Measurements from ENCODE around the gene C16orf96. TPM values are rescaled to one million over a fixed set of nuclear protein-coding genes. Genes with fewer than 3 reads are reported as not detected.

The C16orf96 gene
- total and polyA plus RNA-seq, 2 experiments from 2014 or later: 0.37 to 2.2 TPM

DNA sequence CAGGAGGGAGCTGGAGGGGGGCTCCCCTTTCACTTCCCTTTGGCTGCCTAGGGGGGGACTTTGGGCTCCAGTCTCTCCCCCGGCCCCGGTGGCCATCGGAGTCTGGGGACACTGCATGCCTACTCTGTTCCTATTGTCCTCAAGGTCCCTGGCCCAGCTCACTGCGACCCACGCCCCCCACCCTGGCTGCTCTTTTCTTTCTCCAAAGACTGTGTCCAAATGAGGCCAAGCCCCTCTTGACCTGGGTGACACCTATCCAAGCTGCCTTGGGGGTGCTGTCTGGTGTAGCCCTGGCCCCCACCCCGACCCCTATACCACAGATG, 45.7 kb downstream of the C16orf96 start:
- ATAC-seq: no peak

More for the DNA sequence above, 45.7 kb downstream of the C16orf96 start:
- H3K4me3 ChIP-seq: no peak overlapping the region
- H3K4me1 ChIP-seq (ENCODE audit: insufficient read depth): no peaks in the 10 kb centered on the region; the same call in 1 of the 2 replicates
- no peaks in the 10 kb centered on the region for H3K27me3 ChIP-seq (ENCODE audit: insufficient read depth)
- H3F3A ChIP-seq (replicated peaks; ENCODE audit: low read depth): peaks cover 5% of the 10 kb centered on the region; the same call in 1 of the 2 replicates
- H2AFZ ChIP-seq: no peak overlapping the region
- no peak overlapping the region for H3K27ac ChIP-seq (ENCODE audit: low read depth)
- Mint-ChIP-seq H3K4me3 (no peak overlapping the region), H3K36me3 (ENCODE audit: low read depth) (no peaks in the 10 kb centered on the region), H3K9me3 (no peaks in the 10 kb centered on the region), H3K27ac (no peak overlapping the region; the same call in 1 of the 2 replicates), H3K27me3 (ENCODE audit: insufficient read depth, low read depth, poor library complexity) (peaks cover 21% of the 10 kb centered on the region), H3K4me1 (peaks cover 13% of the 10 kb centered on the region)
- no peaks in the 10 kb centered on the region for H4K20me1 ChIP-seq (replicated peaks; ENCODE audit: insufficient read depth)
- no peak for TF ChIP-seq EZH2 (IDR thresholded peaks at IDR 0.05; ENCODE audit: low read depth, unreplicated experiment)
- TF ChIP-seq, protein P1, sequence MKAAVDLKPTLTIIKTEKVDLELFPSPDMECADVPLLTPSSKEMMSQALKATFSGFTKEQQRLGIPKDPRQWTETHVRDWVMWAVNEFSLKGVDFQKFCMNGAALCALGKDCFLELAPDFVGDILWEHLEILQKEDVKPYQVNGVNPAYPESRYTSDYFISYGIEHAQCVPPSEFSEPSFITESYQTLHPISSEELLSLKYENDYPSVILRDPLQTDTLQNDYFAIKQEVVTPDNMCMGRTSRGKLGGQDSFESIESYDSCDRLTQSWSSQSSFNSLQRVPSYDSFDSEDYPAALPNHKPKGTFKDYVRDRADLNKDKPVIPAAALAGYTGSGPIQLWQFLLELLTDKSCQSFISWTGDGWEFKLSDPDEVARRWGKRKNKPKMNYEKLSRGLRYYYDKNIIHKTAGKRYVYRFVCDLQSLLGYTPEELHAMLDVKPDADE (IDR thresholded peaks at IDR 0.05): no peak
- no peak for TF ChIP-seq NANOG (IDR thresholded peaks at IDR 0.05; ENCODE audit: borderline replicate concordance)
- TF ChIP-seq STAT1 (IDR thresholded peaks at IDR 0.05; ENCODE audit: unreplicated experiment): no peak
- TF ChIP-seq, protein P2, sequence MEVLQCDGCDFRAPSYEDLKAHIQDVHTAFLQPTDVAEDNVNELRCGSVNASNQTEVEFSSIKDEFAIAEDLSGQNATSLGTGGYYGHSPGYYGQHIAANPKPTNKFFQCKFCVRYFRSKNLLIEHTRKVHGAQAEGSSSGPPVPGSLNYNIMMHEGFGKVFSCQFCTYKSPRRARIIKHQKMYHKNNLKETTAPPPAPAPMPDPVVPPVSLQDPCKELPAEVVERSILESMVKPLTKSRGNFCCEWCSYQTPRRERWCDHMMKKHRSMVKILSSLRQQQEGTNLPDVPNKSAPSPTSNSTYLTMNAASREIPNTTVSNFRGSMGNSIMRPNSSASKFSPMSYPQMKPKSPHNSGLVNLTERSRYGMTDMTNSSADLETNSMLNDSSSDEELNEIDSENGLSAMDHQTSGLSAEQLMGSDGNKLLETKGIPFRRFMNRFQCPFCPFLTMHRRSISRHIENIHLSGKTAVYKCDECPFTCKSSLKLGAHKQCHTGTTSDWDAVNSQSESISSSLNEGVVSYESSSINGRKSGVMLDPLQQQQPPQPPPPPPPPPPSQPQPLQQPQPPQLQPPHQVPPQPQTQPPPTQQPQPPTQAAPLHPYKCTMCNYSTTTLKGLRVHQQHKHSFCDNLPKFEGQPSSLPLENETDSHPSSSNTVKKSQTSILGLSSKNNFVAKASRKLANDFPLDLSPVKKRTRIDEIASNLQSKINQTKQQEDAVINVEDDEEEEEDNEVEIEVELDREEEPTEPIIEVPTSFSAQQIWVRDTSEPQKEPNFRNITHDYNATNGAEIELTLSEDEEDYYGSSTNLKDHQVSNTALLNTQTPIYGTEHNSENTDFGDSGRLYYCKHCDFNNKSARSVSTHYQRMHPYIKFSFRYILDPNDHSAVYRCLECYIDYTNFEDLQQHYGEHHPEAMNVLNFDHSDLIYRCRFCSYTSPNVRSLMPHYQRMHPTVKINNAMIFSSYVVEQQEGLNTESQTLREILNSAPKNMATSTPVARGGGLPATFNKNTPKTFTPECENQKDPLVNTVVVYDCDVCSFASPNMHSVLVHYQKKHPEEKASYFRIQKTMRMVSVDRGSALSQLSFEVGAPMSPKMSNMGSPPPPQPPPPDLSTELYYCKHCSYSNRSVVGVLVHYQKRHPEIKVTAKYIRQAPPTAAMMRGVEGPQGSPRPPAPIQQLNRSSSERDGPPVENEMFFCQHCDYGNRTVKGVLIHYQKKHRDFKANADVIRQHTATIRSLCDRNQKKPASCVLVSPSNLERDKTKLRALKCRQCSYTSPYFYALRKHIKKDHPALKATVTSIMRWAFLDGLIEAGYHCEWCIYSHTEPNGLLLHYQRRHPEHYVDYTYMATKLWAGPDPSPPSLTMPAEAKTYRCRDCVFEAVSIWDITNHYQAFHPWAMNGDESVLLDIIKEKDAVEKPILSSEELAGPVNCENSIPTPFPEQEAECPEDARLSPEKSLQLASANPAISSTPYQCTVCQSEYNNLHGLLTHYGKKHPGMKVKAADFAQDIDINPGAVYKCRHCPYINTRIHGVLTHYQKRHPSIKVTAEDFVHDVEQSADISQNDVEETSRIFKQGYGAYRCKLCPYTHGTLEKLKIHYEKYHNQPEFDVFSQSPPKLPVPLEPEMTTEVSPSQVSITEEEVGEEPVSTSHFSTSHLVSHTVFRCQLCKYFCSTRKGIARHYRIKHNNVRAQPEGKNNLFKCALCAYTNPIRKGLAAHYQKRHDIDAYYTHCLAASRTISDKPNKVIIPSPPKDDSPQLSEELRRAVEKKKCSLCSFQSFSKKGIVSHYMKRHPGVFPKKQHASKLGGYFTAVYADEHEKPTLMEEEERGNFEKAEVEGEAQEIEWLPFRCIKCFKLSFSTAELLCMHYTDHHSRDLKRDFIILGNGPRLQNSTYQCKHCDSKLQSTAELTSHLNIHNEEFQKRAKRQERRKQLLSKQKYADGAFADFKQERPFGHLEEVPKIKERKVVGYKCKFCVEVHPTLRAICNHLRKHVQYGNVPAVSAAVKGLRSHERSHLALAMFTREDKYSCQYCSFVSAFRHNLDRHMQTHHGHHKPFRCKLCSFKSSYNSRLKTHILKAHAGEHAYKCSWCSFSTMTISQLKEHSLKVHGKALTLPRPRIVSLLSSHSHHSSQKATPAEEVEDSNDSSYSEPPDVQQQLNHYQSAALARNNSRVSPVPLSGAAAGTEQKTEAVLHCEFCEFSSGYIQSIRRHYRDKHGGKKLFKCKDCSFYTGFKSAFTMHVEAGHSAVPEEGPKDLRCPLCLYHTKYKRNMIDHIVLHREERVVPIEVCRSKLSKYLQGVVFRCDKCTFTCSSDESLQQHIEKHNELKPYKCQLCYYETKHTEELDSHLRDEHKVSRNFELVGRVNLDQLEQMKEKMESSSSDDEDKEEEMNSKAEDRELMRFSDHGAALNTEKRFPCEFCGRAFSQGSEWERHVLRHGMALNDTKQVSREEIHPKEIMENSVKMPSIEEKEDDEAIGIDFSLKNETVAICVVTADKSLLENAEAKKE (CRISPR knock-in tag; IDR thresholded peaks at IDR 0.05): no peak
- no peak for TF ChIP-seq ZNF331 (CRISPR knock-in tag; IDR thresholded peaks at IDR 0.05; ENCODE audit: low read depth)
- no peak for TF ChIP-seq ZNF114 (CRISPR knock-in tag; IDR thresholded peaks at IDR 0.05)
- TF ChIP-seq JUNB (IDR thresholded peaks at IDR 0.05; ENCODE audit: unreplicated experiment): no peak
- TF ChIP-seq, protein P3, sequence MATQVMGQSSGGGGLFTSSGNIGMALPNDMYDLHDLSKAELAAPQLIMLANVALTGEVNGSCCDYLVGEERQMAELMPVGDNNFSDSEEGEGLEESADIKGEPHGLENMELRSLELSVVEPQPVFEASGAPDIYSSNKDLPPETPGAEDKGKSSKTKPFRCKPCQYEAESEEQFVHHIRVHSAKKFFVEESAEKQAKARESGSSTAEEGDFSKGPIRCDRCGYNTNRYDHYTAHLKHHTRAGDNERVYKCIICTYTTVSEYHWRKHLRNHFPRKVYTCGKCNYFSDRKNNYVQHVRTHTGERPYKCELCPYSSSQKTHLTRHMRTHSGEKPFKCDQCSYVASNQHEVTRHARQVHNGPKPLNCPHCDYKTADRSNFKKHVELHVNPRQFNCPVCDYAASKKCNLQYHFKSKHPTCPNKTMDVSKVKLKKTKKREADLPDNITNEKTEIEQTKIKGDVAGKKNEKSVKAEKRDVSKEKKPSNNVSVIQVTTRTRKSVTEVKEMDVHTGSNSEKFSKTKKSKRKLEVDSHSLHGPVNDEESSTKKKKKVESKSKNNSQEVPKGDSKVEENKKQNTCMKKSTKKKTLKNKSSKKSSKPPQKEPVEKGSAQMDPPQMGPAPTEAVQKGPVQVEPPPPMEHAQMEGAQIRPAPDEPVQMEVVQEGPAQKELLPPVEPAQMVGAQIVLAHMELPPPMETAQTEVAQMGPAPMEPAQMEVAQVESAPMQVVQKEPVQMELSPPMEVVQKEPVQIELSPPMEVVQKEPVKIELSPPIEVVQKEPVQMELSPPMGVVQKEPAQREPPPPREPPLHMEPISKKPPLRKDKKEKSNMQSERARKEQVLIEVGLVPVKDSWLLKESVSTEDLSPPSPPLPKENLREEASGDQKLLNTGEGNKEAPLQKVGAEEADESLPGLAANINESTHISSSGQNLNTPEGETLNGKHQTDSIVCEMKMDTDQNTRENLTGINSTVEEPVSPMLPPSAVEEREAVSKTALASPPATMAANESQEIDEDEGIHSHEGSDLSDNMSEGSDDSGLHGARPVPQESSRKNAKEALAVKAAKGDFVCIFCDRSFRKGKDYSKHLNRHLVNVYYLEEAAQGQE (IDR thresholded peaks at IDR 0.05; ENCODE audit: unreplicated experiment): no peak
- TF ChIP-seq, protein P4, sequence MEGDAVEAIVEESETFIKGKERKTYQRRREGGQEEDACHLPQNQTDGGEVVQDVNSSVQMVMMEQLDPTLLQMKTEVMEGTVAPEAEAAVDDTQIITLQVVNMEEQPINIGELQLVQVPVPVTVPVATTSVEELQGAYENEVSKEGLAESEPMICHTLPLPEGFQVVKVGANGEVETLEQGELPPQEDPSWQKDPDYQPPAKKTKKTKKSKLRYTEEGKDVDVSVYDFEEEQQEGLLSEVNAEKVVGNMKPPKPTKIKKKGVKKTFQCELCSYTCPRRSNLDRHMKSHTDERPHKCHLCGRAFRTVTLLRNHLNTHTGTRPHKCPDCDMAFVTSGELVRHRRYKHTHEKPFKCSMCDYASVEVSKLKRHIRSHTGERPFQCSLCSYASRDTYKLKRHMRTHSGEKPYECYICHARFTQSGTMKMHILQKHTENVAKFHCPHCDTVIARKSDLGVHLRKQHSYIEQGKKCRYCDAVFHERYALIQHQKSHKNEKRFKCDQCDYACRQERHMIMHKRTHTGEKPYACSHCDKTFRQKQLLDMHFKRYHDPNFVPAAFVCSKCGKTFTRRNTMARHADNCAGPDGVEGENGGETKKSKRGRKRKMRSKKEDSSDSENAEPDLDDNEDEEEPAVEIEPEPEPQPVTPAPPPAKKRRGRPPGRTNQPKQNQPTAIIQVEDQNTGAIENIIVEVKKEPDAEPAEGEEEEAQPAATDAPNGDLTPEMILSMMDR (conservative IDR thresholded peaks at IDR 0.05; ENCODE audit: low read depth in 2 of 2): no peak
- no peak for TF ChIP-seq CREB1 (CRISPR knock-in tag; IDR thresholded peaks at IDR 0.05; ENCODE audit: low read depth)
- no peak for TF ChIP-seq EZH2phosphoT487 (IDR thresholded peaks at IDR 0.05; ENCODE audit: unreplicated experiment)
- no peak for TF ChIP-seq POLR2AphosphoS5 (IDR thresholded peaks at IDR 0.05; ENCODE audit: low read depth)
- H3K79me2 ChIP-seq (replicated peaks; ENCODE audit: insufficient read depth): no peaks in the 10 kb centered on the region
- no peak for DNase-seq (ENCODE audit: low spot score)
- no peaks in the 10 kb centered on the region for H3K36me3 ChIP-seq (ENCODE audit: insufficient read depth)
- no peaks in the 10 kb centered on the region for H3K9me2 ChIP-seq (ENCODE audit: insufficient read depth)
- H3K4me2 ChIP-seq: no peak overlapping the region

Measured in GM23338 (cell line).